Fibroblast of mammary gland (primary cell): Measurements from ENCODE around the gene TUBA4B.
"Not testable (repeated sequence)": the region's sequence is repeated elsewhere in the genome, so short reads cannot be mapped to it uniquely, and the experiment has no call there.

Experiments used
- DNase-seq: peaks from one replicate; pipeline ENCODE4 v3.0.0-alpha.2; 2010; ENCODE audit warnings: low read depth
- H3K4me3 ChIP-seq: 2 replicates; pipeline ENCODE4 v1.5.1; 2011; ENCODE audit warnings: low read depth, mild to moderate bottlenecking, low read length, moderate library complexity; ENCODE audit not compliant: control insufficient read depth
- CTCF ChIP-seq: conservative IDR thresholded peaks from 2 replicates; pipeline ENCODE4 v1.5.1; 2011; ENCODE audit warnings: low read depth, low read length, inconsistent platforms; ENCODE audit not compliant: control insufficient read depth, insufficient read depth

Gene TUBA4B

GRCh38 chr2:219286436-219287115 is 33.5 kb downstream of the TUBA4B start:
- peak; percentile 27 for DNase-seq
- no peak overlapping the region for H3K4me3 ChIP-seq
- TF ChIP-seq CTCF: no peak

- H3K4me3 ChIP-seq, DNase-seq: not testable (repeated sequence)
Measured at GRCh38 chr2:219287116-219287440, 34.0 kb downstream of the TUBA4B start.

GRCh38 chr2:219287580-219288265 is 34.7 kb downstream of the TUBA4B start:
- H3K4me3 ChIP-seq: no peak overlapping the region
- no peak for DNase-seq
- no peak for TF ChIP-seq CTCF

GRCh38 chr2:219289195-219289536 is 36.1 kb downstream of the TUBA4B start:
- no peak for DNase-seq
- no peak overlapping the region for H3K4me3 ChIP-seq

GRCh38 chr2:219289537-219290361 is 36.7 kb downstream of the TUBA4B start:
- DNase-seq: peak; percentile 97

More at GRCh38 chr2:219289195-219289536, 36.1 kb downstream of the TUBA4B start:
- no peak for TF ChIP-seq CTCF

GRCh38 chr2:219290381-219291171 is 37.5 kb downstream of the TUBA4B start:
- DNase-seq: no peak
- no peak for TF ChIP-seq CTCF
- H3K4me3 ChIP-seq: no peak overlapping the region

More at GRCh38 chr2:219289537-219290361, 36.7 kb downstream of the TUBA4B start:
- no peak overlapping the region for H3K4me3 ChIP-seq
- no peak for TF ChIP-seq CTCF
